H1 (cell line): ENCODE data around the gene SLC48A1. TPM values are rescaled to one million over a fixed set of nuclear protein-coding genes. Genes with fewer than 3 reads are reported as not detected.
A peak's percentile ranks its signal among the peaks of the same experiment; 100 is the strongest.

ENCODE experiments used
- BRCA1 ChIP-seq: IDR thresholded peaks from 2 replicates; pipeline ENCODE4 v1.6.1; 2012; ENCODE audit warnings: low read depth, low read length, improper control_type of control experiment
- CREB1 ChIP-seq: IDR thresholded peaks from 2 replicates; pipeline ENCODE4 v1.6.1; 2012; ENCODE audit warnings: inconsistent platforms
- HDAC2 ChIP-seq, 2 experiments: fragments of 300-600 bp in 1 of 2; sonication (generic) in 1 of 2; IDR thresholded peaks; 2 replicates each; pipeline ENCODE4 v1.6.1; 2011 to 2012; ENCODE audit warnings: low read depth in 2 of 2, low read length in 2 of 2, mild to moderate bottlenecking in 2 of 2, moderate library complexity in 2 of 2, borderline replicate concordance in 1 of 2, inconsistent platforms in 1 of 2
- KDM5A ChIP-seq: fragments of 200-600 bp; IDR thresholded peaks from 2 replicates; pipeline ENCODE4 v1.7.1; 2012; ENCODE audit warnings: mild to moderate bottlenecking, low read length, inconsistent platforms, mixed read lengths
- POLR2A ChIP-seq, 2 experiments: IDR thresholded peaks; 1 replicate in 1 of 2; 2 replicates in 1 of 2; pipeline ENCODE4 v1.6.1; 2011; ENCODE audit warnings: low read depth in 2 of 2, low read length in 2 of 2, mild to moderate bottlenecking in 2 of 2; ENCODE audit errors: control extremely low read depth in 1 of 2
- RXRA ChIP-seq: IDR thresholded peaks from 2 replicates; pipeline ENCODE4 v1.6.1; 2011; ENCODE audit warnings: low read depth, mild to moderate bottlenecking, low read length, moderate library complexity; ENCODE audit not compliant: insufficient read depth
- YY1 ChIP-seq: IDR thresholded peaks from 2 replicates; pipeline ENCODE4 v1.6.1; 2011; ENCODE audit warnings: low read depth, mild to moderate bottlenecking, low read length
- polyA plus RNA-seq, 7 experiments: library from polyadenylated mRNA; depleted of rRNA in 3 of 7; stranded (reverse) in 5 of 7; unstranded in 2 of 7; fragments of >200 nt in 5 of 7; fragments of 200-250 nt in 2 of 7; gene quantifications; 1 replicate in 5 of 7; 2 replicates in 1 of 7; 4 replicates in 1 of 7; pipeline versions ENCODE4 v1.2.1 to v1.2.3, GENCODE V29; 2011 to 2013; ENCODE audit warnings: missing spikeins in 2 of 7, mixed read lengths in 2 of 7
- total RNA-seq: library from RNA; stranded (reverse); fragmentation: NEBNext Ultra II Directional; extraction: Animal tissue kit (Norgen Biotek cat#: 25700); gene quantifications from 2 replicates; pipeline ENCODE4 v1.2.1, GENCODE V29; 2021
- TF ChIP-seq, protein P1 (sequence below): IDR thresholded peaks from 2 replicates; pipeline ENCODE4 v1.6.1; 2012; ENCODE audit warnings: low read length, inconsistent platforms
- TF ChIP-seq, protein P2 (sequence below): fragments of 300-600 bp; sonication (generic); IDR thresholded peaks from 2 replicates; pipeline ENCODE4 v1.7.1; 2012; ENCODE audit warnings: low read length, moderate library complexity, mild to moderate bottlenecking, inconsistent platforms; ENCODE audit not compliant: insufficient replicate concordance

SLC48A1 gene
- total and polyA plus RNA-seq, 2 of the 8 experiments (the other 6 are each of a cell fraction or from before 2014, with no cell fraction given), result 9.5 to 14.1 TPM

DNA sequence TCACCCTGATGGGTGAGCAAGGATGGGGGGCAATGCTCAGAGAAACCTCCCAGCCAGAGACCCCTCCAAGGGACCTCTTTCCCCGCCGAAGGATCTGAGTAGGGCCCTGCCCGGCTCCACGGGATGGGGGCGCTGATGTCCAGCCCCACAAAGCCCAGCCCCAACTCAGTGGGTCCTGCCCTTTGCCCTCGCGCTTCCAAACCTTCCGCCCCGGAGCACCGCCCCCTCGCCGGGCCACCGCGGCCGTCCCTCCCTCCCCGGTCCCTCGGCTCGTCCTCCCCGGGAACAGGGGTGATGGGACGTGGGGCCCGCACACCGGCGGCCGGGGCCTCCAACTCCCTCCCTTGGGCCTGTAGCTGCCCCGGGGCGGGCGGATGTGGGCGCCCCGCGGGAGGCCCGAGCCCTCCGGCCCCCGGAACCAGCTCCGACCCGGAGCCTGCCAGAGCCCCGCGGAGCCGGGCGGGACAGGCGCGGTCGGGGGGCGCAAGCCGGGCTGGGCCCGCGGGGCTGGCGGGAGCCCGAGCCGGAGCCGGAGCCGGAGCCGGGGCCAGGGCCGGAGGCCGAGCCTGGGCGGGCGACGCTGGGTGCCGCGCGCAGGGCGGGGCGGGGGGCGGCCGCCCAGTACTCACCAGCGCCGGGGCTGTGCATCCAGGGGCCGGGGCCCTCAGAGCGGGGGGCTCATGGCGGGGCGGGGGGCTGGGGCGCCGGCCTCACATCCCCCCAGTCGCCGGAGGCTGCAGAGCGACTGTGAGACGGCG lies 46.3 kb downstream of the SLC48A1 start (continued):
- TF ChIP-seq RXRA, result no peak
- TF ChIP-seq, protein P1, sequence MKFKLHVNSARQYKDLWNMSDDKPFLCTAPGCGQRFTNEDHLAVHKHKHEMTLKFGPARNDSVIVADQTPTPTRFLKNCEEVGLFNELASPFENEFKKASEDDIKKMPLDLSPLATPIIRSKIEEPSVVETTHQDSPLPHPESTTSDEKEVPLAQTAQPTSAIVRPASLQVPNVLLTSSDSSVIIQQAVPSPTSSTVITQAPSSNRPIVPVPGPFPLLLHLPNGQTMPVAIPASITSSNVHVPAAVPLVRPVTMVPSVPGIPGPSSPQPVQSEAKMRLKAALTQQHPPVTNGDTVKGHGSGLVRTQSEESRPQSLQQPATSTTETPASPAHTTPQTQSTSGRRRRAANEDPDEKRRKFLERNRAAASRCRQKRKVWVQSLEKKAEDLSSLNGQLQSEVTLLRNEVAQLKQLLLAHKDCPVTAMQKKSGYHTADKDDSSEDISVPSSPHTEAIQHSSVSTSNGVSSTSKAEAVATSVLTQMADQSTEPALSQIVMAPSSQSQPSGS, result no peak
- TF ChIP-seq KDM5A, result no peak
- TF ChIP-seq, protein P2, sequence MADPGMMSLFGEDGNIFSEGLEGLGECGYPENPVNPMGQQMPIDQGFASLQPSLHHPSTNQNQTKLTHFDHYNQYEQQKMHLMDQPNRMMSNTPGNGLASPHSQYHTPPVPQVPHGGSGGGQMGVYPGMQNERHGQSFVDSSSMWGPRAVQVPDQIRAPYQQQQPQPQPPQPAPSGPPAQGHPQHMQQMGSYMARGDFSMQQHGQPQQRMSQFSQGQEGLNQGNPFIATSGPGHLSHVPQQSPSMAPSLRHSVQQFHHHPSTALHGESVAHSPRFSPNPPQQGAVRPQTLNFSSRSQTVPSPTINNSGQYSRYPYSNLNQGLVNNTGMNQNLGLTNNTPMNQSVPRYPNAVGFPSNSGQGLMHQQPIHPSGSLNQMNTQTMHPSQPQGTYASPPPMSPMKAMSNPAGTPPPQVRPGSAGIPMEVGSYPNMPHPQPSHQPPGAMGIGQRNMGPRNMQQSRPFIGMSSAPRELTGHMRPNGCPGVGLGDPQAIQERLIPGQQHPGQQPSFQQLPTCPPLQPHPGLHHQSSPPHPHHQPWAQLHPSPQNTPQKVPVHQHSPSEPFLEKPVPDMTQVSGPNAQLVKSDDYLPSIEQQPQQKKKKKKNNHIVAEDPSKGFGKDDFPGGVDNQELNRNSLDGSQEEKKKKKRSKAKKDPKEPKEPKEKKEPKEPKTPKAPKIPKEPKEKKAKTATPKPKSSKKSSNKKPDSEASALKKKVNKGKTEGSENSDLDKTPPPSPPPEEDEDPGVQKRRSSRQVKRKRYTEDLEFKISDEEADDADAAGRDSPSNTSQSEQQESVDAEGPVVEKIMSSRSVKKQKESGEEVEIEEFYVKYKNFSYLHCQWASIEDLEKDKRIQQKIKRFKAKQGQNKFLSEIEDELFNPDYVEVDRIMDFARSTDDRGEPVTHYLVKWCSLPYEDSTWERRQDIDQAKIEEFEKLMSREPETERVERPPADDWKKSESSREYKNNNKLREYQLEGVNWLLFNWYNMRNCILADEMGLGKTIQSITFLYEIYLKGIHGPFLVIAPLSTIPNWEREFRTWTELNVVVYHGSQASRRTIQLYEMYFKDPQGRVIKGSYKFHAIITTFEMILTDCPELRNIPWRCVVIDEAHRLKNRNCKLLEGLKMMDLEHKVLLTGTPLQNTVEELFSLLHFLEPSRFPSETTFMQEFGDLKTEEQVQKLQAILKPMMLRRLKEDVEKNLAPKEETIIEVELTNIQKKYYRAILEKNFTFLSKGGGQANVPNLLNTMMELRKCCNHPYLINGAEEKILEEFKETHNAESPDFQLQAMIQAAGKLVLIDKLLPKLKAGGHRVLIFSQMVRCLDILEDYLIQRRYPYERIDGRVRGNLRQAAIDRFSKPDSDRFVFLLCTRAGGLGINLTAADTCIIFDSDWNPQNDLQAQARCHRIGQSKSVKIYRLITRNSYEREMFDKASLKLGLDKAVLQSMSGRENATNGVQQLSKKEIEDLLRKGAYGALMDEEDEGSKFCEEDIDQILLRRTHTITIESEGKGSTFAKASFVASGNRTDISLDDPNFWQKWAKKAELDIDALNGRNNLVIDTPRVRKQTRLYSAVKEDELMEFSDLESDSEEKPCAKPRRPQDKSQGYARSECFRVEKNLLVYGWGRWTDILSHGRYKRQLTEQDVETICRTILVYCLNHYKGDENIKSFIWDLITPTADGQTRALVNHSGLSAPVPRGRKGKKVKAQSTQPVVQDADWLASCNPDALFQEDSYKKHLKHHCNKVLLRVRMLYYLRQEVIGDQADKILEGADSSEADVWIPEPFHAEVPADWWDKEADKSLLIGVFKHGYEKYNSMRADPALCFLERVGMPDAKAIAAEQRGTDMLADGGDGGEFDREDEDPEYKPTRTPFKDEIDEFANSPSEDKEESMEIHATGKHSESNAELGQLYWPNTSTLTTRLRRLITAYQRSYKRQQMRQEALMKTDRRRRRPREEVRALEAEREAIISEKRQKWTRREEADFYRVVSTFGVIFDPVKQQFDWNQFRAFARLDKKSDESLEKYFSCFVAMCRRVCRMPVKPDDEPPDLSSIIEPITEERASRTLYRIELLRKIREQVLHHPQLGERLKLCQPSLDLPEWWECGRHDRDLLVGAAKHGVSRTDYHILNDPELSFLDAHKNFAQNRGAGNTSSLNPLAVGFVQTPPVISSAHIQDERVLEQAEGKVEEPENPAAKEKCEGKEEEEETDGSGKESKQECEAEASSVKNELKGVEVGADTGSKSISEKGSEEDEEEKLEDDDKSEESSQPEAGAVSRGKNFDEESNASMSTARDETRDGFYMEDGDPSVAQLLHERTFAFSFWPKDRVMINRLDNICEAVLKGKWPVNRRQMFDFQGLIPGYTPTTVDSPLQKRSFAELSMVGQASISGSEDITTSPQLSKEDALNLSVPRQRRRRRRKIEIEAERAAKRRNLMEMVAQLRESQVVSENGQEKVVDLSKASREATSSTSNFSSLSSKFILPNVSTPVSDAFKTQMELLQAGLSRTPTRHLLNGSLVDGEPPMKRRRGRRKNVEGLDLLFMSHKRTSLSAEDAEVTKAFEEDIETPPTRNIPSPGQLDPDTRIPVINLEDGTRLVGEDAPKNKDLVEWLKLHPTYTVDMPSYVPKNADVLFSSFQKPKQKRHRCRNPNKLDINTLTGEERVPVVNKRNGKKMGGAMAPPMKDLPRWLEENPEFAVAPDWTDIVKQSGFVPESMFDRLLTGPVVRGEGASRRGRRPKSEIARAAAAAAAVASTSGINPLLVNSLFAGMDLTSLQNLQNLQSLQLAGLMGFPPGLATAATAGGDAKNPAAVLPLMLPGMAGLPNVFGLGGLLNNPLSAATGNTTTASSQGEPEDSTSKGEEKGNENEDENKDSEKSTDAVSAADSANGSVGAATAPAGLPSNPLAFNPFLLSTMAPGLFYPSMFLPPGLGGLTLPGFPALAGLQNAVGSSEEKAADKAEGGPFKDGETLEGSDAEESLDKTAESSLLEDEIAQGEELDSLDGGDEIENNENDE, result no peak
- 0 out of 2 replicates have a peak, but pooled peaks have one; percentile 24 for TF ChIP-seq CREB1
- no peak for TF ChIP-seq YY1
- no peak for TF ChIP-seq POLR2A (IDR thresholded peaks at IDR 0.05; ENCODE audit: control extremely low read depth in 1 of 2, low read depth in 2 of 2, low read length in 2 of 2)
- 0 out of 4 replicates have a peak, but pooled peaks of 1 of the 2 experiments have one; percentile 2 for TF ChIP-seq HDAC2 (IDR thresholded peaks at IDR 0.05; ENCODE audit: borderline replicate concordance in 1 of 2, low read depth in 2 of 2, low read length in 2 of 2)
- no peak for TF ChIP-seq BRCA1
